CD4-positive, alpha-beta memory T cell (primary cell): ENCODE measurements around the gene RAD21L1. TPM values are rescaled to one million over a fixed set of nuclear protein-coding genes. Genes with fewer than 3 reads are reported as not detected.

ENCODE experiments used
- CTCF ChIA-PET: fragments of 350-600 bp; sonication (Branson Sonifier 250); formaldehyde crosslinking; loops from one replicate; lab custom pipeline; 2021; ENCODE audit warnings: inconsistent platforms; ENCODE audit not compliant: partially characterized antibody; lab: Charles Lee
- POLR2A ChIA-PET: fragments of 350-600 bp; sonication (Branson Sonifier 250); formaldehyde crosslinking; loops from one replicate; lab custom pipeline; 2021; ENCODE audit not compliant: partially characterized antibody; lab: Charles Lee
- DNase-seq, 5 donors: peaks; one replicate each; pipeline versions ENCODE4 v3.0.0 to v3.0.0-alpha.2; 2020 to 2022; ENCODE audit warnings: mixed read lengths in 1 of 5
- H3K27ac ChIP-seq: one replicate; pipeline ENCODE4 v1.7.0; 2013; ENCODE audit warnings: low read depth, low read length
- H3K27me3 ChIP-seq: 2 replicates; pipeline ENCODE4 v1.7.0; 2013; ENCODE audit warnings: mild to moderate bottlenecking, low read length, moderate library complexity; ENCODE audit not compliant: insufficient read depth
- H3K36me3 ChIP-seq: 2 replicates; pipeline ENCODE4 v1.7.0; 2013; ENCODE audit warnings: mild to moderate bottlenecking, low read length, moderate library complexity; ENCODE audit not compliant: insufficient read depth
- H3K4me1 ChIP-seq: 2 replicates; pipeline ENCODE4 v1.7.0; 2013; ENCODE audit warnings: mild to moderate bottlenecking, low read length, moderate library complexity; ENCODE audit not compliant: insufficient read depth
- H3K4me3 ChIP-seq, 2 donors: one replicate each; pipeline ENCODE4 v1.7.0; 2013; ENCODE audit warnings: low read length in 2 of 2, mild to moderate bottlenecking in 1 of 2
- H3K9me3 ChIP-seq, 2 donors: one replicate each; pipeline ENCODE4 v1.7.0; 2013; ENCODE audit warnings: low read length in 2 of 2, control low read depth in 1 of 2; ENCODE audit not compliant: control insufficient read depth in 1 of 2
- H3K27ac Mint-ChIP-seq, 7 donors: one replicate each; pipeline ENCODE4 v1.8.0; 2020 to 2021; ENCODE audit warnings: mixed read lengths in 7 of 7, mild to moderate bottlenecking in 6 of 7, inconsistent platforms in 3 of 7, moderate library complexity in 3 of 7
- H3K27me3 Mint-ChIP-seq, 2 donors: one replicate each; pipeline ENCODE4 v1.8.0; 2020 to 2021; ENCODE audit warnings: mixed read lengths in 2 of 2
- H3K36me3 Mint-ChIP-seq, 2 donors: one replicate each; pipeline ENCODE4 v1.8.0; 2020 to 2021; ENCODE audit warnings: mixed read lengths in 2 of 2, inconsistent platforms in 1 of 2, mild to moderate bottlenecking in 1 of 2
- H3K4me1 Mint-ChIP-seq, 4 donors: one replicate each; pipeline ENCODE4 v1.8.0; 2020 to 2021; ENCODE audit warnings: mixed read lengths in 4 of 4, mild to moderate bottlenecking in 1 of 4
- H3K4me3 Mint-ChIP-seq, 8 donors: one replicate each; pipeline ENCODE4 v1.8.0; 2020 to 2021; ENCODE audit warnings: mixed read lengths in 8 of 8, mild to moderate bottlenecking in 7 of 8, moderate library complexity in 6 of 8, inconsistent platforms in 3 of 8
- H3K9me3 Mint-ChIP-seq, 8 donors: one replicate each; pipeline ENCODE4 v1.8.0; 2020 to 2021; ENCODE audit warnings: mixed read lengths in 8 of 8, mild to moderate bottlenecking in 5 of 8, inconsistent platforms in 3 of 8, moderate library complexity in 1 of 8
- intact Hi-C: fragments of 100-400 bp; cut with micrococcal nuclease; formaldehyde crosslinking; loops from one replicate; pipeline ENCODE4 v1.15.1; 2023
- polyA plus RNA-seq, 2 donors: library from polyadenylated mRNA; unstranded; fragments of 300-500 nt; fragmentation: Illumina TruSeq; gene quantifications; one replicate each; pipeline ENCODE4 v1.2.3, GENCODE V29; 2021
- total RNA-seq, 2 experiments: library from RNA; stranded (reverse); gene quantifications; one replicate each; pipeline ENCODE4 v1.2.3, GENCODE V29; 2021

The RAD21L1 gene
- total and polyA plus RNA-seq, 4 experiments from 2014 or later = 0.78 TPM; not detected in 3

DNA sequence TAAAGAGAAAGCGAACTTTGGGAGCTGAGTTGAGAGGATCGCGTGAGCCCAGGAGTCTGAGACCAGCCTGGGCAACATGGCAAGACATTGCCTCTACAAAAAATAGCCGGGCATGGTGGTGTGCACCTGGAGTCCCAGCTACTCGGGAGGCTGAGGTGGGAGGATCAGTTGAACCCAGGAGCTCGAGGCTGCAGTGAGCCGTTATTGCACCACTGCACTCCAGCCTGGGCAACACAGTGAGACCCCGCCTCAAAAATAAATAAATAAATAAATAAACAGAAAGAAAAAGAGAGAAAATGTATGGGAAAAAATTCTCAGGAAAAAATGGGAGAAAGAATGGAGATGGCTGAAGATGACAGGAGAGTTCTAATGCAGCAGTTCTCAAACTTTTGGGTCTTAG lies 20.0 kb upstream of the RAD21L1 start:
- Mint-ChIP-seq H3K4me1 (no peaks in the 10 kb centered on the region), H3K4me3 (no peak overlapping the region), H3K36me3 (no peaks in the 10 kb centered on the region), H3K27ac (no peak overlapping the region), H3K27me3 (peaks cover 3 to 4% of the 10 kb centered on the region in 2 donors), H3K9me3 (no peaks in the 10 kb centered on the region)
- POLR2A ChIA-PET = no interaction called here
- H3K27me3 ChIP-seq = no peaks in the 10 kb centered on the region
- H3K27ac ChIP-seq = no peak overlapping the region
- no peaks in the 10 kb centered on the region for H3K4me1 ChIP-seq
- H3K4me3 ChIP-seq = no peak overlapping the region
- H3K36me3 ChIP-seq = no peaks in the 10 kb centered on the region
- CTCF ChIA-PET = interaction anchor here (0.9 to 1.3 kb wide), 2 partner anchors 232 to 250 kb away, joined by 3 read pairs; no protein-coding TSS in a partner anchor
- no peaks in the 10 kb centered on the region for H3K9me3 ChIP-seq
- no peak for DNase-seq
- intact Hi-C loops = no loop called here

DNA sequence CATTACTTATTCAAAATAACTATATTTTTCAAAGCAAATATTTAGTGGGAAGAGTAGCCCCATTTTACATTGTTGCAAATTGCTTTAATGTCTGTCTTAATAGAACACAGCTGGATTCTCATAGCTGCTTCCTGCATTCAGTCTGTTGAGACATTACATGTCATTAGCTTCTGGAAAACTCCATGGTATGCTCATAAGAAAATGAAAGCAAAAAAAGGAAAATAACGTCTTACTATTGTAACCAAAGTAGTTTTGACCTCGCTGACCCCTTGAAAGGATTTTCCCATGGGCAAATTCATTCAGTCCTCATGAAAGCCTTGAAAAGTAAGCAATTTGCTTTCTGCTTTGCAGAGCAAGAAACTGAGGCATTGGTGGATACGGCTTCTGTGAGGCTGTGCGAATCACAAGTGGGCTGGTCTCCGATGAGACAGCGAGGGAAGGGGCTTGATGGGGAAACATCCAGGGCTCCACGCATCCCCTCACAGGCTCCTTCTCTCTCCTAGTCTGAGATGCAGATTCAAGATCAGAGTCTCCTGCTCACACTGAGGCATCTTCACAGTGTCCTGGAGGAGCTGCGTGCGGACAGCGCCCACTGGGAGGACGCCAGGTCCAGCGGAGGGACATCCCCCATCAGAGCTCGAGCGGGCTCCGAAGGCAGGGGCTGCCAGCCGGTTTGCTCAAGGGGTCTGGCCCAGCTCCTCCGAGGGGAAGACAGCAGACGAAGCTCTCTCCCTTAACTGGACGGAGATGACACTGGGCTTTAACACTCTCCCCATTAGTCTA lies 19.3 kb upstream of the RAD21L1 start:
- intact Hi-C loops = no loop called here
- H3K4me1 Mint-ChIP-seq = no peaks in the 10 kb centered on the region
- DNase-seq = no peak
- no peak overlapping the region for H3K4me3 ChIP-seq
- no peak overlapping the region for H3K27ac Mint-ChIP-seq
- POLR2A ChIA-PET = no interaction called here
- no peaks in the 10 kb centered on the region for H3K27me3 ChIP-seq
- no peaks in the 10 kb centered on the region for H3K9me3 ChIP-seq
- H3K4me3 Mint-ChIP-seq = no peak overlapping the region
- H3K36me3 Mint-ChIP-seq = no peaks in the 10 kb centered on the region
- no peak overlapping the region for H3K27ac ChIP-seq
- CTCF ChIA-PET = interaction anchor here (1.1 to 1.3 kb wide), 2 partner anchors 16 to 251 kb away, joined by 3 read pairs; no protein-coding TSS in a partner anchor
- no peaks in the 10 kb centered on the region for H3K36me3 ChIP-seq
- no peaks in the 10 kb centered on the region for H3K4me1 ChIP-seq
- peaks cover 4 to 5% of the 10 kb centered on the region in 2 donors for H3K27me3 Mint-ChIP-seq
- no peaks in the 10 kb centered on the region for H3K9me3 Mint-ChIP-seq

DNA sequence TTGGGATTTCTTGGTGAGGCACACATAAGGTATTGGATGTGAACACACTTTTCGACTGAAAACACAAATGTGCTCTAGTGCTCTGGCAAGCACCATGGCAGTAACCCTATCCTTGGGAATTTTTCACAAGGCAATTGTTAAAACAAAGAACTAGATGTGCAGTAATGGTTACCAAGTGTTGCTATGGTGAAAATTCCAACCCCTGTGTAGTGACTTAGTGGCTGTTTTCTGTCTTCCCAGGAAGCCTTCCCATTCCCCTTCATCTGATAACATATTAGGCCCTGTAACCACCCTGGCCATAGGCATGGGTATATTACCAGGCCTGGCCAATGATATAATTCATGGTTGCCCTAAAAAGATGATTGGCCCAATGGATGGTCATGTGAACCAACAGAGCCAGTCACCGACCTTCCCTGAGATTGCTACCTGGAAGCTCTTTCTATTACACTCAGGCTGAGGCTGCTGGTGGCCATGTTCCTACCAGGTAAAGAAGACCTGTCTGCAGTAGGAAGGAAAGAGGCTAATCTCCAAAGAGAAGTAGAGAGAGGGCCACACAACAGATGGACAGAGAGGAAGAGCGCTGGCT lies 18.5 kb upstream of the RAD21L1 start:
- Mint-ChIP-seq H3K36me3 (no peaks in the 10 kb centered on the region), H3K4me3 (no peak overlapping the region), H3K4me1 (peaks cover 0 to under 1% (median 0%) of the 10 kb centered on the region in 4 donors), H3K9me3 (no peaks in the 10 kb centered on the region), H3K27me3 (peaks cover 4 to 5% of the 10 kb centered on the region in 2 donors), H3K27ac (no peak overlapping the region)
- ChIA-PET POLR2A (no interaction called here), CTCF (interaction anchor here (0.6 to 1.3 kb wide), 3 partner anchors 16 to 252 kb away, joined by 3 read pairs; no protein-coding TSS in a partner anchor)
- Histone ChIP-seq H3K4me1 (no peaks in the 10 kb centered on the region), H3K9me3 (no peaks in the 10 kb centered on the region), H3K36me3 (no peaks in the 10 kb centered on the region), H3K4me3 (no peak overlapping the region), H3K27ac (no peak overlapping the region), H3K27me3 (no peaks in the 10 kb centered on the region)
- intact Hi-C loops = no loop called here
- DNase-seq = no peak

DNA sequence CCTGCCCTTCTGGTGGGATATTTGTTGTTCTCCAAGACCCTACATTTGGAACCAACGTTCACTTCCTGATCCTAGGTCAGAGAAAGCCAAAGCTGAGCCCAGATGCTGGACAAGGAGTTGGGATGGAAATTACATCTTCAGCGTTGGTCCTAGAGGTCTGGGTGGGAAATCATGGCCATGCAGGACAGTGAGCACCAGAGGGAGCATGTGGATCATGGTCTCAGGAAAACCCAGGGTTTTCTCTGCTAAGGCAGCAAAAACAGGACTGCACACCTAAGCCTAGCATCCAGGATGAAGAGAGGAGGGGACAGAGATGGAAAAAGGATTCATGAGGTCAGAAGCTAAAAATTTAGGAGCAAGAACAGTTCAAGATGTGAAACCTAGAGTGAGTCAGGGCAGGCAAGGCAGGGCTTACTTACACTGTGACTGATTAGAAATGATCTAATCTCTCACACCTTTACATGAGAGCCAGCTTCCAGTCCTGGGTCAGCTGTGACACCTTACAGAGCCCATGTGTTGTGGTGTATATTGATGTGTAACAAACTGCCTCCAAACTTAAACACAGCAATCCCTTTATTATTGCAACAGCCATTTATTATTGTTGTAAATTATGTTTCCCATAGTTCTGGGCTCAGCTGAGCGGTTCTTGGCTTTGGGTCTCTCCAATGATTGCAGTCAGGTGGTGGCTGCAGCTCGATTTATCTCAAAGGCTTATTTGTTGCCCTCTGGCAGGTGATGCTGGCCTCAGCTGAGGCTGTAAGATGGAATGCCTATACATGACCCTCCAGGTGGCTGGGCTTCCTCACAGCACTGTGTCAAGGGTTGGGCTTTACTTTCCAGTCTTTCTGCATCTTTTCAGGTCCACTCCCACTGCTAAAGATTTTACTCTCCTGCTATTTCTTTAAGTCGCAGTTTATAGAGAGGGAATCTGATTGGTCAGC lies 16.1 kb upstream of the RAD21L1 start:
- H3K4me1 ChIP-seq = peaks cover 9% of the 10 kb centered on the region
- CTCF ChIA-PET = interaction anchor here (0.9 to 1.3 kb wide), 3 partner anchors 101 to 391 kb away, joined by 3 to 4 read pairs (median 3); no protein-coding TSS in a partner anchor

DNA sequence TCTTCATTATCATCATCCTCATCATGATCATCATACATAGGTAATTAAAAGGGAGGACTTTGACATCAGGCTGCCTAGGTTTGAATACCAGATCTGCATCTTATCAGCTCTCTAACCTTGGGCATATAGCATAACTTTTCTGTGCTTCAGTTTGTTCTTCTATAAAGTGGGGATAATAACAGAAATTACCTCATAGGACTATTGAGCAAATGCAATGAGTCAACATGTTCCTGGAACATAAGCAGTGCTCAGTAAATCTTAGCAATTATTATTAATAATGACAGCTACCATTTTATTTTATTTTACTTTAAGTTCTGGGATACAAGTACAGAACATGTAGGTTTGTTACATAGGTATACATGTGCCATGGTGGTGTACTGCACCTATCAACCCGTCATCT lies 15.3 kb upstream of the RAD21L1 start:
- peaks cover 3 to 6% of the 10 kb centered on the region in 2 donors for H3K27me3 Mint-ChIP-seq
- POLR2A ChIA-PET = no interaction called here
- CTCF ChIA-PET = interaction anchor here (0.9 to 1.2 kb wide), 2 partner anchors 102 to 392 kb away, joined by 3 read pairs; no protein-coding TSS in a partner anchor

More for the DNA sequence above, 16.1 kb upstream of the RAD21L1 start:
- DNase-seq = no peak
- Histone ChIP-seq H3K36me3 (no peaks in the 10 kb centered on the region), H3K27me3 (no peaks in the 10 kb centered on the region), H3K4me3 (no peak overlapping the region), H3K9me3 (no peaks in the 10 kb centered on the region), H3K27ac (no peak overlapping the region)
- intact Hi-C loops = loop anchor here (5.0 kb wide), 3 partner anchors 93 to 252 kb away; no protein-coding TSS in a partner anchor
- Mint-ChIP-seq H3K4me3 (no peak overlapping the region), H3K36me3 (no peaks in the 10 kb centered on the region), H3K9me3 (no peaks in the 10 kb centered on the region), H3K4me1 (peaks cover 5 to 8% (median 8%) of the 10 kb centered on the region in 4 donors), H3K27ac (peak overlapping the region in 1 of 7 donors; percentile 19), H3K27me3 (peaks cover 6% of the 10 kb centered on the region in 2 donors)
- POLR2A ChIA-PET = no interaction called here

DNA sequence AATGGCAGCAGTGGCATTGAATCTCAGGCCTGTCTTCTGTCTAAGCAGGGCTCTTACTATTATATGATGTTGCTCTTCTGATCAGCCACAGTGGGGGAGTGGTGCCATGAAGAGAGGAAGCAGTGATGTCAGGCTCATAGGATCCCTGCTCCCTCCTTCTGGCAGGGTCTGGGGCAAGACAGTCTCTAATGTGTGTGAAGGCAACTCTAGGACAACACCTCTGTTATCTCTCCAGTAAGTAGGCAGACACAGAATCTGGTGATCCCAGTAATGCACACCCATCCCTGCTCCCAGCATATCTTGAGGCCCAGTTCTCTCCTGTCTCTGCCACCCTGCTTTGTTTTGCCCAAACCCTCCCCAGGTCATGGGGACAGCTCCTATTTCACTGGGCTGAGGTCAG lies 13.8 kb upstream of the RAD21L1 start:
- Mint-ChIP-seq H3K4me3 (no peak overlapping the region), H3K9me3 (no peaks in the 10 kb centered on the region), H3K4me1 (peaks cover 19 to 28% (median 25%) of the 10 kb centered on the region in 4 donors), H3K36me3 (no peaks in the 10 kb centered on the region), H3K27ac (peak overlapping the region in 2 of 7 donors; percentile 13 to 69), H3K27me3 (peaks cover 3 to 6% of the 10 kb centered on the region in 2 donors)
- intact Hi-C loops = loop anchor here (5.0 kb wide), 3 partner anchors 90 to 255 kb away; no protein-coding TSS in a partner anchor
- H3K36me3 ChIP-seq = no peaks in the 10 kb centered on the region
- no peak for DNase-seq
- no peaks in the 10 kb centered on the region for H3K9me3 ChIP-seq
- H3K27me3 ChIP-seq = no peaks in the 10 kb centered on the region
- no peak overlapping the region for H3K27ac ChIP-seq
- ChIA-PET POLR2A (interaction anchor here (0.9 kb wide), 1 partner anchor 103 kb away, joined by 3 read pairs; no protein-coding TSS in a partner anchor), CTCF (interaction anchor here (1.1 to 2.9 kb wide), 6 partner anchors 10 to 397 kb away, joined by 3 to 21 read pairs (median 4); partner anchors contain the start of gene RAD21L1)
- H3K4me3 ChIP-seq = no peak overlapping the region
- H3K4me1 ChIP-seq = peaks cover 32% of the 10 kb centered on the region

More for the DNA sequence above, 15.3 kb upstream of the RAD21L1 start:
- peaks cover 13 to 16% (median 15%) of the 10 kb centered on the region in 4 donors for H3K4me1 Mint-ChIP-seq
- H3K36me3 Mint-ChIP-seq = no peaks in the 10 kb centered on the region
- Histone ChIP-seq H3K27me3 (no peaks in the 10 kb centered on the region), H3K27ac (no peak overlapping the region), H3K4me1 (peaks cover 16% of the 10 kb centered on the region), H3K9me3 (no peaks in the 10 kb centered on the region), H3K4me3 (no peak overlapping the region), H3K36me3 (no peaks in the 10 kb centered on the region)
- no peak overlapping the region for H3K4me3 Mint-ChIP-seq
- DNase-seq = no peak
- no peak overlapping the region for H3K27ac Mint-ChIP-seq
- no peaks in the 10 kb centered on the region for H3K9me3 Mint-ChIP-seq
- intact Hi-C loops = loop anchor here (5.0 kb wide), 3 partner anchors 92 to 253 kb away; no protein-coding TSS in a partner anchor
